Gastroesophageal sphincter (tissue), 4 donors: ENCODE results near the gene CEP152. TPM values are rescaled to one million over a fixed set of nuclear protein-coding genes. Genes with fewer than 3 reads are reported as not detected.

Experiments
- ATAC-seq: fragments of 150-250 bp; one replicate; pipeline ENCODE4 v1.9.1; 2016; ENCODE audit warnings: mild to moderate bottlenecking, moderate library complexity
- H3K27ac ChIP-seq, 4 donors: fragments of 200-600 bp; sonication (generic) in 3 of 4; 1 replicate in 3 of 4; 2 replicates in 1 of 4; pipeline ENCODE4 v1.5.1; 2016 to 2019
- H3K27me3 ChIP-seq: fragments of 200-600 bp; sonication (generic); one replicate; pipeline ENCODE4 v1.5.1; 2019
- H3K36me3 ChIP-seq, 2 donors: fragments of 200-600 bp; sonication (generic); one replicate each; pipeline ENCODE4 v1.5.1; 2019; ENCODE audit warnings: control low read depth in 1 of 2
- H3K4me1 ChIP-seq, 3 donors: fragments of 200-600 bp; sonication (generic); 1 replicate in 2 of 3; 2 replicates in 1 of 3; pipeline ENCODE4 v1.5.1; 2016 to 2019; ENCODE audit warnings: control low read depth in 2 of 3
- H3K4me3 ChIP-seq, 2 donors: fragments of 200-600 bp; sonication (generic); one replicate each; pipeline ENCODE4 v1.5.1; 2019; ENCODE audit warnings: mild to moderate bottlenecking in 1 of 2, moderate library complexity in 1 of 2
- H3K9me3 ChIP-seq, 3 donors: fragments of 200-600 bp; sonication (generic); one replicate each; pipeline ENCODE4 v1.5.1; 2017 to 2019; ENCODE audit warnings: control low read depth in 2 of 3
- EP300 ChIP-seq: sonication (generic); formaldehyde crosslinking; IDR thresholded peaks from one replicate; pipeline ENCODE4 v1.6.1; 2017; ENCODE audit warnings: antibody characterized with exemption, mild to moderate bottlenecking
- POLR2A ChIP-seq, 2 donors: fragments of 450-650 bp; IDR thresholded peaks; one replicate each; pipeline ENCODE4 v1.6.1; 2017; ENCODE audit warnings: antibody characterized with exemption in 2 of 2, mild to moderate bottlenecking in 2 of 2, moderate library complexity in 1 of 2
- POLR2AphosphoS5 ChIP-seq: sonication (generic); formaldehyde crosslinking; IDR thresholded peaks from one replicate; pipeline ENCODE4 v1.6.1; 2017; ENCODE audit warnings: antibody characterized with exemption
- WGBS, 2 donors: methylation state at CpG; one replicate each; pipeline ENCODE4 v1.1.5; 2018; ENCODE audit warnings: low coverage in 1 of 2; 5-methylcytosine and 5-hydroxymethylcytosine counted together
- total RNA-seq, 4 donors: library from RNA; depleted of rRNA; stranded (reverse); fragments of >200 nt; gene quantifications; one replicate each; pipeline ENCODE4 v1.1.0, GENCODE V29; 2016
- TF ChIP-seq, protein P1 (sequence below), 4 experiments: fragments of 200-600 bp in 2 of 4; fragments of 450-650 bp in 2 of 4; sonication (generic) in 1 of 4; IDR thresholded peaks; one replicate each; pipeline ENCODE4 v1.5.1; 2017 to 2019; ENCODE audit warnings: antibody characterized with exemption in 4 of 4, mild to moderate bottlenecking in 2 of 4, moderate library complexity in 2 of 4

Gene CEP152
- total RNA-seq, 4 donors from 2014 or later = 3.0 to 5.0 (median 3.9) TPM

DNA sequence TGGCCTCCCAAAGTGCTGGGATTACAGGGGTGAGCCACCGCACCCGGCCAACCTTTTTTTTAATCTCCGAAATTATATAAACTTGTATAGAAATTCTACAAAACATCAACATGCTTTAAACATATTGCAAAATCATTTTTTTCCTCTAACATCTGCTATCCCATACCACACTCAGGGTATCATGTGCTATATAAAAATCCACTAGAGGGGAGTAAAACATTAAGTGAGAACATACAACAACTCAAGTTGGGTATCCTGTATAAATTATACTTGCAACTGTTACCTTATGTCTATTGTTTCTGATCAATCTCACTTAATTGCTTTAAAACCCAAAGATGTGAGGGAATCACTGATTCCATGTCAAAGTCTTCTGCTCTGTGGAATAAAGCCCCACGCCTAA is 93.4 kb downstream of the CEP152 start:
- WGBS, 2 donors = 93 to 100% methylated on average over 1 to 3 of the region's 4 CpGs
- no peaks in the 10 kb centered on the region for H3K27me3 ChIP-seq
- H3K4me1 ChIP-seq = peaks cover 0 to 14% (median 4%) of the 10 kb centered on the region in 3 donors
- no peak overlapping the region for H3K27ac ChIP-seq
- H3K4me3 ChIP-seq = no peak overlapping the region
- TF ChIP-seq POLR2A (IDR thresholded peaks at IDR 0.05) (no peak), POLR2AphosphoS5 (no peak), EP300 (no peak)
- TF ChIP-seq, protein P1, sequence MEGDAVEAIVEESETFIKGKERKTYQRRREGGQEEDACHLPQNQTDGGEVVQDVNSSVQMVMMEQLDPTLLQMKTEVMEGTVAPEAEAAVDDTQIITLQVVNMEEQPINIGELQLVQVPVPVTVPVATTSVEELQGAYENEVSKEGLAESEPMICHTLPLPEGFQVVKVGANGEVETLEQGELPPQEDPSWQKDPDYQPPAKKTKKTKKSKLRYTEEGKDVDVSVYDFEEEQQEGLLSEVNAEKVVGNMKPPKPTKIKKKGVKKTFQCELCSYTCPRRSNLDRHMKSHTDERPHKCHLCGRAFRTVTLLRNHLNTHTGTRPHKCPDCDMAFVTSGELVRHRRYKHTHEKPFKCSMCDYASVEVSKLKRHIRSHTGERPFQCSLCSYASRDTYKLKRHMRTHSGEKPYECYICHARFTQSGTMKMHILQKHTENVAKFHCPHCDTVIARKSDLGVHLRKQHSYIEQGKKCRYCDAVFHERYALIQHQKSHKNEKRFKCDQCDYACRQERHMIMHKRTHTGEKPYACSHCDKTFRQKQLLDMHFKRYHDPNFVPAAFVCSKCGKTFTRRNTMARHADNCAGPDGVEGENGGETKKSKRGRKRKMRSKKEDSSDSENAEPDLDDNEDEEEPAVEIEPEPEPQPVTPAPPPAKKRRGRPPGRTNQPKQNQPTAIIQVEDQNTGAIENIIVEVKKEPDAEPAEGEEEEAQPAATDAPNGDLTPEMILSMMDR (IDR thresholded peaks at IDR 0.05) = no peak
- ATAC-seq = no peak
- no peaks in the 10 kb centered on the region for H3K36me3 ChIP-seq
- peaks cover 0 to 16% (median 0%) of the 10 kb centered on the region in 3 donors for H3K9me3 ChIP-seq

DNA sequence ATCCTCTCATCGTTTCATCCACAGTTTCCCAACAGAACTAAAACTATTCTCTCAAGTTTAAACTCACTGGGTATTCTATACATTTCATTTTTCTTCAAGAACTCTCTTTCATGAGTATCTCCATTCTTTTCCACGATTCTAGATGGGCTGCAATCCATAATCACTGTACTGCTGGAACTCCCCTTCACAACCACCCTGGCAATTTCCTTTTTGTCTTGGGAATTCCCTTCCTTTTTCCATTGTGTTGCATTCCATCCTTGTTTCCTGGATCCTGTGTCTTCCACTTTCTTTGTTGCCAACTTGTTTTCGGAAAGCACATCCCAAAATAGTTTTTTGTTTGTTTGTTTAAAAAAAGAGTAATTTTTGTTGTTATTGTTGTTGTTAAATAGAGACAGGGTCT is 98.3 kb downstream of the CEP152 start:
- Histone ChIP-seq H3K27ac (no peak overlapping the region), H3K4me1 (no peaks in the 10 kb centered on the region), H3K36me3 (no peaks in the 10 kb centered on the region), H3K9me3 (peaks cover 0 to 16% (median 0%) of the 10 kb centered on the region in 3 donors), H3K27me3 (no peaks in the 10 kb centered on the region), H3K4me3 (no peak overlapping the region)
- 61 to 62% methylated on average over 3 of the region's 3 CpGs for WGBS, 2 donors
- no peak for ATAC-seq
- no peak for TF ChIP-seq EP300
- TF ChIP-seq, protein P1 (IDR thresholded peaks at IDR 0.05) = no peak

GRCh38 chr15:48710952-48711495 is 99.8 kb downstream of the CEP152 start:
- no peak for ATAC-seq

DNA sequence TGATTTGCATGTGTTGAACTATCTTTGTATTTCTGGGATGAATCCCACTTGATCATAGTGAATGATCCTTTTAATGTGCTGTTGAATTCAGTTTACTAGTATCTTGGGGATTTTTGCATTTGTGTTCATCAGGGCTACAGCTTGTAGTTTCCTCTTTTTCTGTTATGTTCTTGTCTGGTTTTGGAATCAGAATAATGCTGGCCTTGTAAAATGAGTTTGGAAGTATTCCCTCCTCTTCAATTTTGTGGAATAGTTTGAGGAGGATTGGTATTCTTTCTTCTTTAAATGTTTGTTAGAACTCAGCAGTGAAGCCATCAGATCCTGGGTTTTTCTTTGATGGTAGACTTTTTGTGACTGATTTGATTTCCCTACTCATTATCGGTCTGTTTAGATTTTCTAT is 102.2 kb downstream of the CEP152 start:
- H3K36me3 ChIP-seq = no peaks in the 10 kb centered on the region
- no peaks in the 10 kb centered on the region for H3K27me3 ChIP-seq
- ATAC-seq = no peak
- H3K27ac ChIP-seq = no peak overlapping the region
- 50 to 56% methylated on average over 1 of the region's 1 CpG for WGBS, 2 donors
- H3K4me1 ChIP-seq = no peaks in the 10 kb centered on the region
- peaks cover 0 to 7% (median 0%) of the 10 kb centered on the region in 3 donors for H3K9me3 ChIP-seq
- TF ChIP-seq, protein P1 (IDR thresholded peaks at IDR 0.05) = no peak
- TF ChIP-seq EP300 = no peak
- no peak for TF ChIP-seq POLR2A (IDR thresholded peaks at IDR 0.05)
- no peak for TF ChIP-seq POLR2AphosphoS5
- H3K4me3 ChIP-seq = no peak overlapping the region

More at GRCh38 chr15:48710952-48711495, 99.8 kb downstream of the CEP152 start:
- no peak for TF ChIP-seq POLR2A (IDR thresholded peaks at IDR 0.05)
- TF ChIP-seq POLR2AphosphoS5 = no peak
- TF ChIP-seq, protein P1 (IDR thresholded peaks at IDR 0.05) = no peak
- TF ChIP-seq EP300 = no peak
- Histone ChIP-seq H3K27me3 (no peaks in the 10 kb centered on the region), H3K4me3 (no peak overlapping the region), H3K27ac (no peak overlapping the region), H3K9me3 (peaks cover 0 to 9% (median 0%) of the 10 kb centered on the region in 3 donors), H3K36me3 (no peaks in the 10 kb centered on the region), H3K4me1 (no peaks in the 10 kb centered on the region)
- 79 to 81% methylated on average over 2 to 3 of the region's 4 CpGs for WGBS, 2 donors

DNA sequence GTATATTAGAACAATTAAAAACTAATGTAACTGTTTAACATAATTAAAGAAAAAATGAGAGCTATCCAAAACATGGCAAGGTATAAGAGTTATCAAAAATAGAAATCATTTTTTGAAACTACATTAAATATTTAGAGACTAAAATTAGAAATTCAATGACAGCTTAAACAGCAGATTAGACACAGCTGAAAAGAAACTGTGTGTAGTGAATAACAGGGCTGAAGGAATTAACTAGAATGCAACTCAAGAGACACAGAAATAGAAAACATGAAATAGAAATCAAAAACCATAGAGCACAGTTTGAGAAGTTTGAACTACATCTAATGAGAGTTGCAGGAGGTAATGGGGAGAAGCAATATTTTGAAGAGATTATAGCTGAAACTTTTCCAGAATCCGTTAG is 105.5 kb downstream of the CEP152 start:
- Histone ChIP-seq H3K27ac (no peak overlapping the region), H3K27me3 (no peaks in the 10 kb centered on the region), H3K4me1 (no peaks in the 10 kb centered on the region), H3K4me3 (no peak overlapping the region), H3K36me3 (no peaks in the 10 kb centered on the region), H3K9me3 (peaks cover 0 to 7% (median 0%) of the 10 kb centered on the region in 3 donors)
- WGBS, 2 donors = 88 to 91% methylated on average over 1 of the region's 1 CpG
- TF ChIP-seq EP300 (no peak), POLR2AphosphoS5 (no peak), POLR2A (IDR thresholded peaks at IDR 0.05) (no peak)
- TF ChIP-seq, protein P1 (IDR thresholded peaks at IDR 0.05) = no peak
- ATAC-seq = no peak
